Vagina (tissue), 2 donors: ENCODE data around the gene ABCA10.

Experiments used
- POLR2A ChIP-seq, 2 donors: fragments of 450-650 bp; IDR thresholded peaks; one replicate each; pipeline ENCODE4 v1.6.1; 2017; ENCODE audit warnings: antibody characterized with exemption in 2 of 2, mild to moderate bottlenecking in 2 of 2, moderate library complexity in 2 of 2
- TF ChIP-seq, protein P1 (sequence below), 3 experiments: fragments of 450-650 bp in 2 of 3; fragments of 200-600 bp in 1 of 3; sonication (generic) in 1 of 3; IDR thresholded peaks; one replicate each; pipeline ENCODE4 v1.5.1; 2017 to 2019; ENCODE audit warnings: antibody characterized with exemption in 3 of 3, mild to moderate bottlenecking in 2 of 3, moderate library complexity in 2 of 3

GRCh38 chr17:69254187-69254586 is 25.6 kb upstream of the ABCA10 start:
- no peak for TF ChIP-seq POLR2A (IDR thresholded peaks at IDR 0.05)
- TF ChIP-seq, protein P1, sequence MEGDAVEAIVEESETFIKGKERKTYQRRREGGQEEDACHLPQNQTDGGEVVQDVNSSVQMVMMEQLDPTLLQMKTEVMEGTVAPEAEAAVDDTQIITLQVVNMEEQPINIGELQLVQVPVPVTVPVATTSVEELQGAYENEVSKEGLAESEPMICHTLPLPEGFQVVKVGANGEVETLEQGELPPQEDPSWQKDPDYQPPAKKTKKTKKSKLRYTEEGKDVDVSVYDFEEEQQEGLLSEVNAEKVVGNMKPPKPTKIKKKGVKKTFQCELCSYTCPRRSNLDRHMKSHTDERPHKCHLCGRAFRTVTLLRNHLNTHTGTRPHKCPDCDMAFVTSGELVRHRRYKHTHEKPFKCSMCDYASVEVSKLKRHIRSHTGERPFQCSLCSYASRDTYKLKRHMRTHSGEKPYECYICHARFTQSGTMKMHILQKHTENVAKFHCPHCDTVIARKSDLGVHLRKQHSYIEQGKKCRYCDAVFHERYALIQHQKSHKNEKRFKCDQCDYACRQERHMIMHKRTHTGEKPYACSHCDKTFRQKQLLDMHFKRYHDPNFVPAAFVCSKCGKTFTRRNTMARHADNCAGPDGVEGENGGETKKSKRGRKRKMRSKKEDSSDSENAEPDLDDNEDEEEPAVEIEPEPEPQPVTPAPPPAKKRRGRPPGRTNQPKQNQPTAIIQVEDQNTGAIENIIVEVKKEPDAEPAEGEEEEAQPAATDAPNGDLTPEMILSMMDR (IDR thresholded peaks at IDR 0.05): no peak
